HG02840 (cell line): ENCODE results near the gene LILRB1.
"Not testable (repeated sequence)": the region's sequence is repeated elsewhere in the genome, so short reads cannot be mapped to it uniquely, and the experiment has no call there.

Experiments used
- ATAC-seq: cut with Tn5 transposase; IDR thresholded peaks from one replicate; pipeline ENCODE4 v1.9.1; 2021; ENCODE audit warnings: mild to moderate bottlenecking, moderate library complexity, moderate number of reproducible peaks; ENCODE audit not compliant: unreplicated experiment, low FRiP score

The LILRB1 gene

DNA sequence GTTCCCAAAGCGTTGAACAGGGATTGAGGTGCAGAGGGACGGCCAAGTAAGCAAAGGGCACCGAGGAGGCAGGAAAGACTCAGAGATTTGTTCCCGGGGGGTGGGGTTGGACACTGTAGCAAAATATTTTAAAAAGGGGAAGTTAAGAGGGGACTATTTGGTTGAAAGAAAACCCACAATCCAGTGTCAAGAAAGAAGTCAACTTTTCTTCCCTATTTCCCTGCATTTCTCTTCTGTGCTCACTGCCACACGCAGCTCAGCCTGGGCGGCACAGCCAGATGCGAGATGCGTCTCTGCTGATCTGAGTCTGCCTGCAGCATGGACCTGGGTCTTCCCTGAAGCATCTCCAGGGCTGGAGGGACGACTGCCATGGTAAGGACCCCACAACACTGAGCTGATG, at the start of gene LILRB1:
LILRB1 (plus strand) TSS at position 223 of the 400 bp plus-strand sequence. CDS start 590 bp downstream, outside the sequence.
- not testable (repeated sequence) for ATAC-seq

DNA sequence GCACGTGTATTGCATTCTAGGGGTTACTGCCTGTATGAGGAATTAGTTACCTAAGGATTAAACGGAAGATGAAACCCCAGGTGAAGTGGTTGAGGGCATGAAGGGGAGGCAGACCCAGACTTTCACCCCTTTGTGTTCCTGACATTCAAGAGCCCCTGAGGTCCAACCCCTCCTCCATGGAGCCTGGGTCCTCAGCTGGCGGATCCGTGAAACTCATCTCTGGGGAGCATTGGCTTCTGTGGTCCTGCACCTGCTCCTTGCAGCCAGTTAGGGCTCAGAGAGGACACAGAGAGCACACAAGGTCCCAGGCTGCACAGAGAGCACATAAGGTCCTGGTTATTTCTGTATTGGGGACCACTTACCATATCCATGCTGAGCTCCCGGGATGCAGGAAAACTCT, 43.9 kb upstream of the LILRB1 start:
- ATAC-seq = no peak

DNA sequence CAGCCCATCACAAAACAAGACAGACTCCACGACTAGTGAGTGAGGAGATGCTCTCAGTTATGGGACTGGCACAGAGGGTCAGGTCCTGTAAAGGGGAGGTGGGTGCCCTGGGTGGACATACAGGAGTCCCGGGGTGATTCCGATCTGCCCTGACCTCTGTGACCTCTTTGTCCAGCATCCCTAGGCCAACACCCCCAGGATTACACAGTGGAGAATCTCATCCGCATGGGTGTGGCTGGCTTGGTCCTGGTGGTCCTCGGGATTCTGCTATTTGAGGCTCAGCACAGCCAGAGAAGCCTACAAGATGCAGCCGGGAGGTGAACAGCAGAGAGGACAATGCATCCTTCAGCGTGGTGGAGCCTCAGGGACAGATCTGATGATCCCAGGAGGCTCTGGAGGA, 43.3 kb upstream of the LILRB1 start:
- ATAC-seq = no peak

DNA sequence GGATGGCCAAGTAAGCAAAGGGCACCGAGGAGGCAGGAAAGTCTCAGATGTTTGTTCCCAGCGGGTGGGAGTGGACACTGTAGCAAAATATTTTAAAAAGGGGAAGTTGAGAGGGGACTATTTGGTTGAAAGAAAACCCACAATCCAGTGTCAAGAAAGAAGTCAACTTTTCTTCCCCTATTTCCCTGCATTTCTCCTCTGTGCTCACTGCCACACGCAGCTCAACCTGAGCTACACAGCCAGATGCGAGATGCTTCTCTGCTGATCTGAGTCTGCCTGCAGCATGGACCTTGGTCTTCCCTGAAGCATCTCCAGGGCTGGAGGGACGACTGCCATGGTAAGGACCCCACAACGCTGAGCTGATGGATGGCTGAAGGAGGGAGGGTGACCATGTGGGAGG, 36.8 kb upstream of the LILRB1 start, which contains the start of gene LILRA1:
LILRA1 (plus strand) TSS at position 188 of the 400 bp plus-strand sequence. CDS start 613 bp downstream, outside the sequence.
- ATAC-seq = not testable (repeated sequence)

DNA sequence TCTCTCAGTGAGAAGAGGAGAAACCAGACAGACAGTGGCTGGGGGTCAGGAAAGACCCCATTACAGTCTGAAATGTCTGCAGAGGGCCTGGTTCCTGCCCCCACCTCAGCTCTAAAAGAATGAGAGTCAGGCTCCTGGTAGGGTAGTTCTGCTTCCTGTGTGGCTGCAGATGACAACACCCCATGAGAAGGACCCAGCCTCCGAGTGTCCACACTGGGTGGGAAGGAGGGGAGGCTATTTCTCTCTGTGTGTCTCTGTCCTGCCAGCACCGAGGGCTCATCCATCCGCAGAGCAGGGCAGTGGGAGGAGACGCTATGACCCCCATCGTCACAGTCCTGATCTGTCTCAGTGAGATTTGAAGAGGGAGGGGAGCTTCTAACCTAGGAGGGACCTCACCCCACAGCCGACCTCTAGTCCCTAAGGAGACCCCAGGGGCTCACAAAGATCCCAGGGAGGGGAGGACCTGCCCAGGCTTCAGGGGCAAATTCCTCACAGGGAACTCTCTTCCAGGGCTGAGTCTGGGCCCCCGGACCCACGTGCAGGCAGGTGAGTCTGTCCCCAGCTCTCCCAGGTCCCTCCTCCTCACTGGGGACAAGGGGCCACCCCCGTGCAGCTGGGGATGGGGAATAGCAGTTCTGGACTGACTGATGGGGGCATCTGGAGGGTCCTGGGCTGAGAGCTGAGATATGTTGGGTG, 36.2 kb upstream of the LILRB1 start:
- ATAC-seq = not testable (repeated sequence)

DNA sequence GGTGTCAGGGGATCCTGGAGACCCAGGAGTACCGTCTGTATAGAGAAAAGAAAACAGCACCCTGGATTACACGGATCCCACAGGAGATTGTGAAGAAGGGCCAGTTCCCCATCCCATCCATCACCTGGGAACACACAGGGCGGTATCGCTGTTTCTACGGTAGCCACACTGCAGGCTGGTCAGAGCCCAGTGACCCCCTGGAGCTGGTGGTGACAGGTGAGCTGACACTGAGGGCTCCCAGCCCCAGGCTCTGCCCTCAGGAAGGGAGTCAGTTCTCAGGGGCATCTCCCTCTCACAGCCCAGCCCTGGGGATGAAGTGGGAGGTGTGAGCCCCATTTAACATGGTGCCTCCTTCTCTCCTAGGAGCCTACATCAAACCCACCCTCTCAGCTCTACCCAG, 35.5 kb upstream of the LILRB1 start:
- no peak for ATAC-seq

DNA sequence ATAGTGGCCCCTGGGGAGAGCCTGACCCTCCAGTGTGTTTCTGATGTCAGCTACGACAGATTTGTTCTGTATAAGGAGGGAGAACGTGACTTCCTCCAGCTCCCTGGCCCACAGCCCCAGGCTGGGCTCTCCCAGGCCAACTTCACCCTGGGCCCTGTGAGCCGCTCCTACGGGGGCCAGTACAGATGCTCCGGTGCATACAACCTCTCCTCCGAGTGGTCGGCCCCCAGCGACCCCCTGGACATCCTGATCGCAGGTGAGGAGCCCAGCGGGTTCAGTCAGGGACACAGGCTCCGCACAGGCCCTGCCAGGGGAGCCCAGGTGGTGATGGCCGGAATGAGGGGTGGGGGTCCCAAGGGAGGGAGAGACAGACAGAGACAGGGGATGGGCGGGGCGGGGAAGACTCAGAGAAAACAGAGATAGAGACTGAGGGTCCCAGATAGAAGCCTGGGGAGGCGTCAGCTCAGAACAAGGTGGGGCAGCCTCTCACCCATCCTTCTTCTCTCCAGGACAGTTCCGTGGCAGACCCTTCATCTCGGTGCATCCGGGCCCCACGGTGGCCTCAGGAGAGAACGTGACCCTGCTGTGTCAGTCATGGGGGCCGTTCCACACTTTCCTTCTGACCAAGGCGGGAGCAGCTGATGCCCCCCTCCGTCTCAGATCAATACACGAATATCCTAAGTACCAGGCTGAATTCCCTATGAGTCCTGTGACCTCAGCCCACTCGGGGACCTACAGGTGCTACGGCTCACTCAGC, 34.4 kb upstream of the LILRB1 start:
- not testable (repeated sequence) for ATAC-seq

DNA sequence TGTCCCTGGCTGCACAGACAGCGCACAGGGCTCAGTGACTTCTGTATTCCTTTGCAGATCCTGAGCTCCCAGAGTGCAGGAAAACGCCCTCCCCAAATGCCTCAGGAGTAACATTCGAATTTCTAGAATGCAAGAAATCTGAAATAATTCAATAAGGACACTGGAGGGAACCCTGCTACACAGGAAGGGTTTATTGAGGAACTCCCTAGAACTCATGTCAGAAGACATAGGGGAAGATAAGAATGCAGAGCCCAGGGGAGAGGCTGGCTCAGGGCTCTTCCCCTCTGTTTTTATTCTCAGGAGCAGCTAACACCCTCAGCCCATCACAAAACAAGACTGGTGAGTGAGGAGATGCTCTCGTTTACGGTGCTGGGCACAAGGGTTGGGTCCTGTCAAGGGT, 30.1 kb upstream of the LILRB1 start:
- ATAC-seq = no peak

DNA sequence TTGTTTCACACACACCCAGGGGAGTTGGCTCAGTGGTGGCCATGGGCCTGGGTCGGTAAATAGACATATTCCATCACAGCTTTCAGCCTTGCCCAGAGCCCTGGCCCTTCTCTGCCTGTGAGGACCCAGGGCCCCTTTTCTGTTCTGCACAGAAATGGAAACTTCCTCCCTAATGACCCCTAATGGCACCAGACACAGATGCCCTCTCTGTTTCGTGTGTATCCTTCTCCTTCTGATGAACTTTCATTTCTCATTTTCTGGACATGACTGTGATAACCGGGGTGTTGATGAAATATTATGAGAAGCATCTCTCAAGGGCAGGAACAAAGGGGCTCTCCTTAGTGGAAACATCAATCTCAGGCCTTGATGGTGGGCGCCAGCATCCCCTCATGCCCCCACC, 24.1 kb upstream of the LILRB1 start:
- no peak for ATAC-seq

DNA sequence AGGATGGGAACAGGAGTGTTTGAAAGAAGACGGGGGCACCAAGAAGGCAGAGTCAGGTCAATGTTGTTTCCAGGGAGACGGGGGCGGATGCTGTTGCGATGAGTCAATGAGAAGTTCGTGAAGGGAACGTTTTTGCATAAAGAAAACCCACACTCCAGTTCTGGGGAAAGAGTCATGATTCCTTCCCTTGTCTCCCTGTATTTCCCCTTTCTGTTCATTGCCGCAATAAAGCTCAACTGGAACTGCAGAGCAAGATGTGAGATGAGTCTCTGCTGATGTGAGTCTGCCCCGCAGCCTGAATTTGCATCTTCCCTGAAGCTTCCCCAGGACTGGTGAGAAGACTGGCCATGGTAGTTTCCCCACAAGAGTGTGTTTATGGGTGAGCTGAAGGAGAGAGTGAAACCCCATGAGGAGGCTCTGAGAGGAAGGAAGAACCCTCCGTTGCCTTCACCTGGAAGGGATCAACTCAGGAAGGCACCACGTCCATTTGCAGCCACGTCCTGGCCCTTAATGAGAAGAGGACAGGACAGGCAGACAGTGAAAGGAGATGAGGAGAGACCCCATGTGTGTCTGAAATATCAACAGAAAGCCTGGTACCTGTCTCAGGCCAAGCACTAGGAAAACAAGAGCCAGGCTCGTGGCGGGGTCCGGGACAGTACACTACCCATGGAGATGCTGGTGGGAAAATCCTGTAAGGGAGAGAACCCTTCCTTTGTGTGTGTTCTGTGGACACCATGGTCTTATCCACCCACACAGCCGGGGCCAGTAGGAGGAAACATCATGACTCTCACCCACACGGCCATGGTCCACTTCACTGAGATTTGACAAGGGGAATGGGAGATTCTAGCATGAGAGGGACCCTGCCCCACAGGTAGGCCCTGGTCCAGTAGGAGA, 23.1 kb upstream of the LILRB1 start:
- no peak for ATAC-seq

DNA sequence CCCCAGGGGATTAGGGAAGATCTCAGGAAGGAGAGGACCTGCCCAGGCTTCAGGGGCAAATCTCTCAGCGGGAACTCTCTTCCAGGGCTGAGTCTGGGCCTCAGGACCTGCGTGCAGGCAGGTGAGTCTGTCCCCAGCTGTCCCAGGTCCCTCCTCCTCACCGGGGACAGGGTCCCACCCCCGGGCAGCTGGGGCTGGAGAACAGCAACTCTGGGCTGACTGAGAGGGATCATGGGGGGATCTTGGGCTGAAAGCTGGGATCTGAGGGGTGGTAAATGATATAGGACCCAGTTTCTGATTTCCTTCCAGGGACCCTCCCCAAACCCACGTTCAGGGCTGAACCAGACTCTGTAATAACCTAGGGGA, 22.5 kb upstream of the LILRB1 start:
- no peak for ATAC-seq

DNA sequence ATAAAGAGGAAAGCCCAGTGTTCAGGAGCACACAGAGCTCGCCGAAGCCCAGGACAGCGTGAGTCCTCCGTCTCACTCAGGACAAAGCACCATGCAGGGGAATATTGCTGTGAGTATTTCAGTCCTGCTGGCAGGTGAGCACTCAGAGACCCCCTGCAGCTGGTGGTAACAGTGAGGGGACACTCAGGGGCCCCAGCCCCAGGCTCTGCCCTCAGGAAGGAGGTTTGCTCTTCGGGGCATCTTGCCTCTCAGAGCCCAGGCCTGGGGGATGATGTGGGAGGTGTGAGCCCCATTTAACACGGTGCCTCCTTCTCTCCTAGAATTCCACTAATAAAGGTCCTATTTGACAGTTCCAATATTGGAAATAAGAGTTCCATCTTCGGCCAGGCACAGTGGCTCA, 22.1 kb upstream of the LILRB1 start:
- no peak for ATAC-seq

DNA sequence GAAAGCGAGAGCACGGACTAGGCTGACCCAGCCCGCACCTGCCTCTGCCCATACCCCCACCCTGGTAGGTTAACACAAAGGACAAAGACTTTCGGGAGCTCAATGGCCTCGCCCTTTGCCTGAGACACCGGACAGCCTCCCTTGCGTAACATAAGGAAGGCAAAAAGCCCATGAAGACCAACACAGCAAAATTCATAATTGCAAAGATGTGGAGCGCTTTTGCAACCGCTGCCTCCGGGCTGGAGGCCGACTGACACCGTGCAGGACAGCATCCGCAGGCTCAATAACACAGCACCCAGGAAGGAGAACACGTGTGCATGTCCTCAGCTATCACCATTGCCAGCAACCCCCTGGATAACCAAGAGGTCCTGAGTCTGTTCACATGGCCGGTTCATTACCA, 21.5 kb upstream of the LILRB1 start:
- no peak for ATAC-seq

DNA sequence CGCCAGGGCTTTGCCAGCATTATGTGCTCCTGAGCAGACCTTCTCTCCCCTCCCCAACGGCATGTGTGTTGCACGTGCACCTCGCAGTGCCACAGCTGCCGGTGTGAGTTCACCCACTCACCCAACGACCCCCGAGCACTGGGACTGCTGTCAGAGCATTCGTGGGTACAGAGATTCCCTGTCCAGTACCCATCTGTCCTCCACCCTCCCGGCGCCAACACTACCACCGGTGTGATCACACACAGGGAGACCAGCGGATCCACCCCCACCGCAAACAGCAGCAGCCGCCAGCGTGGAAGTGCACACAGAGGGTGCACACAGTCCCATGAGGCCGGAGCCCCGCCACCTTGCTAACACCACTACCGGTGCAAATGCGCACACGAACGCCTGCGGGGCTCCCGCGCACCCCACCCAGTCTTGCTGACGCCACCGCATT, 20.9 kb upstream of the LILRB1 start:
- no peak for ATAC-seq

DNA sequence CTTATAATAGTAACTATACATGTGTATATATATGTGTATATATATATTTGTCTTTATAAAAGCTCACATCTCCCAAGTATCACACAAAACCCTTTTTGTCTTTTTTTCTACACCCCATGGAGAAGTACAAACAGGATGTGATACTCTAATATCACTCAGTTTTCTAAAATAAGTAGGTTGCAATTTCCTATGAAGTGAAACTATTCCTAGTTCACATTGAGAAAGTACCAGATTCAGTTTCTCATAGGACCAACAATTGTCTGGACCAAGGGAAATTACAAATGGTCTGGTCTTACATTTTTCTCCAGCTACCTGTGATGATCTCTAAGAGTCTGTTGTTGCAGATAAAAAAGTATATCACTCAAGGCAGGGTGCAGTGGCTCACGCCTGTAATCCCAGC, 17.9 kb upstream of the LILRB1 start:
- ATAC-seq = no peak

DNA sequence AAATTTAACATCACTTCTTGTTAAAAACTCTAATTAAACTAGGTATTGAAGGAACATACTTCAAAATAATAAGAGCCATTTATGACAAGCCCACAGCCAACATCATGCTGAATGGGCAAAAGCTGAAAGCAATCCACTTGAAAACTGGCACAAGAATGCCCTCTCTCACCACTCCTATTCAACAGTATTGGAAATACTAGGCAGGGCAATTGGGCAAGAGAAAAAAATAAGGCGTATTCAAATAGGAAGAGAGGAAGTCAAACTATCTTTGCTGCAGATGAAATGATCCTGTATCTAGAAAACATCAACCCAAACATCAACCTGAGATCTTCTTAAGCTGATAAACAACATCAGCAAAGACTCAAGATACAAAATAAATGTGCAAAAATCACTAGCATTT, 15.6 kb upstream of the LILRB1 start:
- ATAC-seq = no peak

DNA sequence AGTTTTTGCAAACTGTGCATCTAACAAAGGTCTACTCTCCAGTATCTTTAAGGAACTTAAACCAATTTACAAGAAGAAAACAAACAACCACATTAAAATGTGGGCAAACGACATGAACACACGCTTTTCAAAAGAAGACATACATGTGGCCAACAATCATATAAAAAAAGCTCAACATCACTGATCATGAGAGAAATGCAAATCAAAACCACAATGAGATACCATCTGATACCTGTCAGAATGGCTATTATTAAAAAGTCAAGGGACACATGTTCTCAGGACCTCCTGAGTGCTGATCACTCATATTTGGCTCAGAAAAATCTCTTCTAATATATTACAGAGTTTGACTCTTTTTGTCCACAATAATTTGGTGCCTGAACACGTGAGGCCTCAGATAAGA, 14.2 kb upstream of the LILRB1 start:
- ATAC-seq = peak; percentile 42

DNA sequence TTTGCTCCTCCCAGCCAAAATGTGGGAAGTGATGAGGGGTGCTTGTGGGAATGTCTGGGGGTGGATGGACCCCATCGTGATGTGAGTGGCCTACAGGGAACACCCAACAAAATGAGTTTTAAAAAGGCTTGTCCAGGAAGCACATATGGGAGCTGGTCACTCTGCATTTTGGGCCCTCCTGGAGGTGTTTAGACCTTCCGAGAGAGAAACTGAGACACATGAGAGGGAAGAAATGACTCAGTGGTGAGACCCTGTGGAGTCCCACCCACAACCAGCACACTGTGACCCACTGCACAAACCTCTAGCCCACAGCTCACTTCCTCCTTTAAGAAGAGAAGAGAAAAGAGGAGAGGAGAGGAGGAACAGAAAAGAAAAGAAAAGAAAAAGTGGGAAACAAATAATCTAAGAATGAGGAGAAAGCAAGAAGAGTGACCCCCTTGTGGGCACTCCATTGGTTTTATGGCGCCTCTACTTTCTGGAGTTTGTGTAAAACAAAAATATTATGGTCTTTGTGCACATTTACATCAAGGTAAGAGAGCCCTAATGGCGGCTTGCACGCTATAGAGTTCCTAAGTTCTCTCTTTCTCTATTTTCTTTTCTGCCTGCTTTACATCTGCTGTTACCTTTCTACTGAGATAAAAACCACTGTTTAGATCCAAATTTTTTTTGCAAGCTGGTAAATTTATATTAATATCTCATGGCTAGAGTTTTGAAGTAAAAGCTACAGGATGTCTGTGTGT, 13.3 kb upstream of the LILRB1 start:
- peak; percentile 64 for ATAC-seq

DNA sequence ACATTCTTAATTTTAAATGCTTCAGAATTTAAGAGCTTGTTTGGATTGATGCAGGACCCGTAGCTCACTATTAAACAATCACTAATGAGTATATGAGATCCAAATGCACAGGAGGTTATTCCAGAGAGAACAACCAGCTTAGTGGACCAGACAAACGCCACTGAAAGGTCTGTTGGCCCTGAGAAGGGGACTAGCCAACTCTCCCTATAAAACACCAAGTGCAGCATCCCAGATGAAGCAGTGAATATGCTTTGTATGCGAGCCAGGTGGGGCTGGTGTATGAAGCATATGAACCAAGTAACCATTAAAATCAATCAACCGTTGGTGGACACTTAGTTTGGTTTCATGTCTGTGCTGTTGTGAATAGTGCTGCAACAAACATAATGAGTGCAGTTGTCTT, 9.8 kb upstream of the LILRB1 start:
- no peak for ATAC-seq

DNA sequence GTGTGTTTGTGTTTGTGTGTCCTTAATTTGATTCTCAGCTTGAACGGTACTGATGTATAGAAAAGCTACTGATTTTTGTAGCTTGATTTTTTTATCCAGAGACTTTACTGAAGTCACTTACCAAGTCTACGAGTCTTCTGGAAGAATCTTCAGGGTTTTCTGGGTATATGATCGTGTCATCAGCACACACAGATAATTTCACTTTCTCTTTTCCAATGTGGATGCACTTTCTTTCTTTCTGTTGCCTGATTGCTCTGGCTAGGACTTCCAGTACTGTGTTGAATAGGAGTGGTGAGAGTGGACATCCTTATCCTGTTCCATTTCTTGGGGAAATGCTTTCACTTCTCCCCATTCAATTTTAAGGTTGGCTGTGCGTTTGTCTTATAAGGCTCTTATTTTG, 7.9 kb upstream of the LILRB1 start:
- no peak for ATAC-seq
